HEK293 (cell line): ENCODE data around the gene LIPE.

Experiments used
- CTCF ChIA-PET: fragments of 350-600 bp; formaldehyde crosslinking; extraction: SDS; loops from one replicate; lab custom pipeline; 2021; ENCODE audit warnings: antibody characterized with exemption; lab: Yijun Ruan, JAX
- POLR2A ChIA-PET: fragments of 300-600 bp; formaldehyde crosslinking; extraction: SDS; loops from one replicate; lab custom pipeline; 2020; ENCODE audit warnings: antibody characterized with exemption, inconsistent platforms; lab: Yijun Ruan, JAX
- H3K27ac ChIP-seq: fragments of 200-500 bp; sonication (Bioruptor generic); 2 replicates; pipeline ENCODE4 v1.5.1; 2014; ENCODE audit warnings: low read depth, low read length, control low read depth, inconsistent platforms; ENCODE audit errors: extremely low read depth
- H3K36me3 ChIP-seq, 2 experiments: fragments of 200-500 bp in 1 of 2; sonication (Bioruptor generic) in 1 of 2; 1 replicate in 1 of 2; 2 replicates in 1 of 2; pipeline ENCODE4 v1.5.1; 2014 to 2017; ENCODE audit warnings: inconsistent platforms in 2 of 2, low read length in 2 of 2; ENCODE audit not compliant: control insufficient read depth in 2 of 2, insufficient read depth in 1 of 2
- H3K4me1 ChIP-seq: fragments of 200-500 bp; sonication (Bioruptor generic); 2 replicates; pipeline ENCODE4 v1.5.1; 2014; ENCODE audit warnings: mild to moderate bottlenecking, low read length, inconsistent platforms; ENCODE audit not compliant: control insufficient read depth, insufficient read depth
- H3K4me3 ChIP-seq: 2 replicates; pipeline ENCODE4 v1.5.1; 2011; ENCODE audit warnings: low read depth, mild to moderate bottlenecking, control low read depth, low read length, moderate library complexity
- H3K9me3 ChIP-seq: fragments of 200-500 bp; sonication (Bioruptor generic); 2 replicates; pipeline ENCODE4 v1.5.1; 2014; ENCODE audit warnings: low read depth, low read length, inconsistent platforms; ENCODE audit not compliant: control insufficient read depth, insufficient read depth
- HOXA7 ChIP-seq: sonication (generic); formaldehyde crosslinking; IDR thresholded peaks from 2 replicates; pipeline ENCODE4 v1.8.1; 2022; ENCODE audit warnings: missing genetic modification reagents, borderline replicate concordance
- KLF1 ChIP-seq: fragments of 450-650 bp; formaldehyde crosslinking; IDR thresholded peaks from 2 replicates; pipeline ENCODE4 v1.5.1; 2016; ENCODE audit warnings: missing biosample characterization, missing genetic modification characterization
- KLF7 ChIP-seq: fragments of 450-650 bp; formaldehyde crosslinking; IDR thresholded peaks from 2 replicates; pipeline ENCODE4 v1.5.1; 2016; ENCODE audit warnings: missing biosample characterization, missing genetic modification characterization, borderline replicate concordance
- OVOL3 ChIP-seq: fragments of 450-650 bp; formaldehyde crosslinking; IDR thresholded peaks from 2 replicates; pipeline ENCODE4 v1.5.1; 2016; ENCODE audit warnings: missing biosample characterization, missing genetic modification characterization
- PRDM1 ChIP-seq: fragments of 450-650 bp; formaldehyde crosslinking; IDR thresholded peaks from 2 replicates; pipeline ENCODE4; 2016; ENCODE audit warnings: missing biosample characterization, missing genetic modification characterization
- RBAK ChIP-seq: fragments of 450-650 bp; formaldehyde crosslinking; IDR thresholded peaks from 2 replicates; pipeline ENCODE4 v1.5.1; 2016; ENCODE audit warnings: missing biosample characterization, missing genetic modification characterization
- SETDB1 ChIP-seq: IDR thresholded peaks from one replicate; pipeline ENCODE4 v1.6.1; 2017; ENCODE audit warnings: mild to moderate bottlenecking, low read length, moderate library complexity, mixed read lengths; ENCODE audit not compliant: insufficient read length
- SP7 ChIP-seq: fragments of 450-650 bp; formaldehyde crosslinking; IDR thresholded peaks from 2 replicates; pipeline ENCODE4 v1.5.1; 2016; ENCODE audit warnings: missing biosample characterization, missing genetic modification characterization
- TSHZ1 ChIP-seq: fragments of 450-650 bp; formaldehyde crosslinking; IDR thresholded peaks from 2 replicates; pipeline ENCODE4 v1.5.1; 2016; ENCODE audit warnings: missing biosample characterization, missing genetic modification characterization, borderline replicate concordance
- YY1 ChIP-seq: fragments of 450-650 bp; formaldehyde crosslinking; IDR thresholded peaks from 2 replicates; pipeline ENCODE4 v1.5.1; 2018; ENCODE audit warnings: missing biosample characterization, missing genetic modification characterization
- ZBTB17 ChIP-seq: fragments of 450-650 bp; formaldehyde crosslinking; IDR thresholded peaks from 2 replicates; pipeline ENCODE4 v1.5.1; 2016; ENCODE audit warnings: missing biosample characterization, missing genetic modification characterization
- ZBTB7A ChIP-seq: fragments of 450-650 bp; formaldehyde crosslinking; IDR thresholded peaks from 2 replicates; pipeline ENCODE4 v1.5.1; 2016; ENCODE audit warnings: low read depth, missing biosample characterization, missing genetic modification characterization
- ZNF138 ChIP-seq: fragments of 450-650 bp; formaldehyde crosslinking; IDR thresholded peaks from 2 replicates; pipeline ENCODE4 v1.5.1; 2016; ENCODE audit warnings: missing biosample characterization, missing genetic modification characterization, borderline replicate concordance
- ZNF148 ChIP-seq: fragments of 450-650 bp; formaldehyde crosslinking; IDR thresholded peaks from 2 replicates; pipeline ENCODE4 v1.5.0; 2017; ENCODE audit warnings: missing biosample characterization, missing genetic modification characterization, borderline replicate concordance
- ZNF214 ChIP-seq: fragments of 450-650 bp; formaldehyde crosslinking; IDR thresholded peaks from 2 replicates; pipeline ENCODE4 v1.5.1; 2017; ENCODE audit warnings: missing biosample characterization, mild to moderate bottlenecking, missing genetic modification characterization, borderline replicate concordance
- ZNF248 ChIP-seq: fragments of 450-650 bp; formaldehyde crosslinking; IDR thresholded peaks from 2 replicates; pipeline ENCODE4 v1.5.1; 2017; ENCODE audit warnings: missing biosample characterization, missing genetic modification characterization
- ZNF548 ChIP-seq: fragments of 450-650 bp; formaldehyde crosslinking; IDR thresholded peaks from 2 replicates; pipeline ENCODE4 v1.5.1; 2016; ENCODE audit warnings: missing biosample characterization, missing genetic modification characterization
- ZNF555 ChIP-seq: fragments of 450-650 bp; formaldehyde crosslinking; conservative IDR thresholded peaks from 2 replicates; pipeline ENCODE4 v1.5.1; 2017; ENCODE audit warnings: missing biosample characterization, mild to moderate bottlenecking, missing genetic modification characterization, inconsistent platforms
- ZNF585B ChIP-seq: fragments of 450-650 bp; formaldehyde crosslinking; IDR thresholded peaks from 2 replicates; pipeline ENCODE4 v1.5.1; 2016; ENCODE audit warnings: missing biosample characterization, missing genetic modification characterization
- ZNF654 ChIP-seq: fragments of 450-650 bp; formaldehyde crosslinking; IDR thresholded peaks from 2 replicates; pipeline ENCODE4 v1.5.1; 2016; ENCODE audit warnings: low read depth, missing biosample characterization, missing genetic modification characterization
- ZNF658 ChIP-seq: fragments of 450-650 bp; formaldehyde crosslinking; IDR thresholded peaks from 2 replicates; pipeline ENCODE4; 2016; ENCODE audit warnings: missing biosample characterization, missing genetic modification characterization
- ZNF704 ChIP-seq: fragments of 450-650 bp; formaldehyde crosslinking; IDR thresholded peaks from 2 replicates; pipeline ENCODE4 v1.5.1; 2016; ENCODE audit warnings: missing biosample characterization, missing genetic modification characterization
- ZNF837 ChIP-seq: fragments of 450-650 bp; formaldehyde crosslinking; IDR thresholded peaks from 2 replicates; pipeline ENCODE4 v1.5.1; 2016; ENCODE audit warnings: missing biosample characterization, missing genetic modification characterization
- ZNF843 ChIP-seq: fragments of 450-650 bp; formaldehyde crosslinking; IDR thresholded peaks from 2 replicates; pipeline ENCODE4 v1.5.1; 2016; ENCODE audit warnings: missing biosample characterization, missing genetic modification characterization

The LIPE gene

GRCh38 chr19:42397263-42398166 is 29.7 kb downstream of the LIPE start (continued):
- TF ChIP-seq TSHZ1 (tag by site-specific recombination): no peak
- no peak for TF ChIP-seq HOXA7
- TF ChIP-seq ZNF837 (tag by site-specific recombination): no peak
- TF ChIP-seq ZNF704: no peak
- TF ChIP-seq ZNF214 (tag by site-specific recombination): no peak

GRCh38 chr19:42396381-42397262 is 30.6 kb downstream of the LIPE start:
- Histone ChIP-seq H3K9me3 (no peaks in the 10 kb centered on the region), H3K27ac (peak overlapping the region; percentile 91), H3K4me1 (peaks cover 13% of the 10 kb centered on the region), H3K36me3 (peaks cover 0 to 2% of the 10 kb centered on the region in 2 experiments; a peak in 2 of 3 replicates), H3K4me3 (peak overlapping the region; percentile 61)
- POLR2A ChIA-PET: interaction anchor here (0.5 to 2.4 kb wide), 30 partner anchors 9 to 611 kb away, joined by 3 to 41 read pairs (median 6); partner anchors contain the start of genes GSK3A, PAFAH1B3 and ZNF574
- CTCF ChIA-PET: interaction anchor here (0.5 to 2.4 kb wide), 12 partner anchors 10 to 429 kb away, joined by 3 to 18 read pairs (median 4); no protein-coding TSS in a partner anchor
- TF ChIP-seq ZNF548 (tag by site-specific recombination): no peak
- no peak for TF ChIP-seq ZNF658 (tag by site-specific recombination)
- TF ChIP-seq ZNF248 (tag by site-specific recombination): no peak
- TF ChIP-seq SETDB1: no peak
- TF ChIP-seq PRDM1: no peak
- TF ChIP-seq ZNF585B: no peak
- TF ChIP-seq OVOL3 (tag by site-specific recombination): no peak
- TF ChIP-seq KLF7 (tag by site-specific recombination): peak; percentile 67; the same call in 1 of the 2 replicates
- TF ChIP-seq RBAK (tag by site-specific recombination): no peak
- no peak for TF ChIP-seq YY1 (tag by site-specific recombination)
- TF ChIP-seq ZNF654 (tag by site-specific recombination): no peak
- no peak; the same call in 1 of the 2 replicates for TF ChIP-seq ZNF843 (tag by site-specific recombination)
- no peak for TF ChIP-seq ZNF555 (tag by site-specific recombination)
- peak; percentile 91 for TF ChIP-seq SP7 (tag by site-specific recombination)
- TF ChIP-seq ZBTB17: peak; percentile 99
- no peak for TF ChIP-seq ZNF138 (tag by site-specific recombination)
- no peak for TF ChIP-seq ZNF148
- TF ChIP-seq KLF1 (tag by site-specific recombination): 0 out of 2 replicates have a peak, but pooled peaks have one; percentile 58
- peak; percentile 76 for TF ChIP-seq ZBTB7A (tag by site-specific recombination)
